Stimulated activated naive CD8-positive, alpha-beta T cell treated with anti-CD3 and anti-CD28 coated beads, Interleukin-15, Interleukin-2, amounts not matched to agents 100 ng/mL and 50 ng/mL, for 24 hours (primary cell): ENCODE results near the gene CPNE8.
A peak's percentile ranks its signal among the peaks of the same experiment; 100 is the strongest.

Experiments used
- H3K27ac Mint-ChIP-seq: one replicate; pipeline ENCODE4 v1.8.0; 2021; ENCODE audit warnings: mild to moderate bottlenecking, mixed read lengths
- H3K27me3 Mint-ChIP-seq: one replicate; pipeline ENCODE4 v1.8.0; 2021; ENCODE audit warnings: mixed read lengths
- H3K36me3 Mint-ChIP-seq: one replicate; pipeline ENCODE4 v1.8.0; 2021; ENCODE audit warnings: low read depth, mixed read lengths
- H3K4me1 Mint-ChIP-seq: one replicate; pipeline ENCODE4 v1.8.0; 2021; ENCODE audit warnings: low read depth, mixed read lengths
- H3K4me3 Mint-ChIP-seq: one replicate; pipeline ENCODE4 v1.8.0; 2021; ENCODE audit warnings: mild to moderate bottlenecking, mixed read lengths
- H3K9me3 Mint-ChIP-seq: one replicate; pipeline ENCODE4 v1.8.0; 2021; ENCODE audit warnings: mixed read lengths

Gene CPNE8

DNA sequence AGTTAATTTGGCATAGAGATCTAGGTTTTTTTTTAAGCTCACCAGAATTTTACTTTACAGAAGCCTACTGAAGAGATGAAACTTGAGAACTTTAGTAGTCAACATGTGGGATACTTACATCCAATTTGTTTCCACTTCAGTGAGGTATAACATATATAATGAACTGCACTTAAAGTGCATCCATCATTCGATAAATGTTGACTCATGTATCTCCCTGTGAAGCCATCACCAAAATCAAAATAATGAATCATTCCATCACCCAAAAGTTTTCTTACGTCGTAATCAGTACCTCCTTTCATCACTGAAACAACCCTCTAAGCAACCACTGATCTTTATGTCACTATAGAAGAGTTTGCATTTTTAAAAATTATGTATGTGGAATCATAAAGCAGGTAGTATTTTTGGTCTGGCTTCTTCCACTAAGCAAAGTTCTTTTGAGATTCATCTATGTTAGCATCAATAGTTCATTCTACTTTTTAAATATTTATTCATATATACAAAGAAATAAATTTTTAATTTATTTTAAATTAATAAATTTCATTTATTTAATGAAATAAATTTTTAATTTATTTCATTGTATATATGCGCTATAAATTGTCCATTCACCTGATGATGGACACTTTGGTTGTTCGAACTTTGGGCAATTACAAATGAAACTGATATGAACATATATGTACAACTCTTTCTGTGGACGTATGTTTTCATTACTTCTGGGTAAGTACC, 2.0 kb upstream of the CPNE8 start:
- Mint-ChIP-seq H3K9me3 (no peaks in the 10 kb centered on the region), H3K4me3 (peak overlapping the region; percentile 86), H3K27ac (peak overlapping the region; percentile 71), H3K4me1 (peaks cover 22% of the 10 kb centered on the region), H3K36me3 (no peaks in the 10 kb centered on the region), H3K27me3 (peaks cover 48% of the 10 kb centered on the region)

GRCh38 chr12:38906482-38907200, 1.2 kb upstream of the CPNE8 start:
- H3K4me3 Mint-ChIP-seq, result peak overlapping the region; percentile 86
- no peaks in the 10 kb centered on the region for H3K36me3 Mint-ChIP-seq

GRCh38 chr12:38904537-38905479, 583 bp downstream of the CPNE8 start:
- Mint-ChIP-seq H3K4me3 (peak overlapping the region; percentile 86), H3K27me3 (peaks cover 37% of the 10 kb centered on the region), H3K36me3 (no peaks in the 10 kb centered on the region), H3K27ac (peak overlapping the region; percentile 83), H3K4me1 (peaks cover 22% of the 10 kb centered on the region), H3K9me3 (no peaks in the 10 kb centered on the region)

More at GRCh38 chr12:38906482-38907200, 1.2 kb upstream of the CPNE8 start:
- Mint-ChIP-seq H3K4me1 (peaks cover 22% of the 10 kb centered on the region), H3K9me3 (no peaks in the 10 kb centered on the region), H3K27me3 (peaks cover 45% of the 10 kb centered on the region), H3K27ac (peak overlapping the region; percentile 71)

- peak overlapping the region; percentile 86 for H3K4me3 Mint-ChIP-seq
- H3K9me3 Mint-ChIP-seq, result no peaks in the 10 kb centered on the region
- H3K27ac Mint-ChIP-seq, result no peak overlapping the region
- H3K4me1 Mint-ChIP-seq, result peaks cover 22% of the 10 kb centered on the region
- H3K27me3 Mint-ChIP-seq, result peaks cover 33% of the 10 kb centered on the region
- H3K36me3 Mint-ChIP-seq, result no peaks in the 10 kb centered on the region
These were observed 1.8 kb downstream of the CPNE8 start for GRCh38 chr12:38903596-38903995.

DNA sequence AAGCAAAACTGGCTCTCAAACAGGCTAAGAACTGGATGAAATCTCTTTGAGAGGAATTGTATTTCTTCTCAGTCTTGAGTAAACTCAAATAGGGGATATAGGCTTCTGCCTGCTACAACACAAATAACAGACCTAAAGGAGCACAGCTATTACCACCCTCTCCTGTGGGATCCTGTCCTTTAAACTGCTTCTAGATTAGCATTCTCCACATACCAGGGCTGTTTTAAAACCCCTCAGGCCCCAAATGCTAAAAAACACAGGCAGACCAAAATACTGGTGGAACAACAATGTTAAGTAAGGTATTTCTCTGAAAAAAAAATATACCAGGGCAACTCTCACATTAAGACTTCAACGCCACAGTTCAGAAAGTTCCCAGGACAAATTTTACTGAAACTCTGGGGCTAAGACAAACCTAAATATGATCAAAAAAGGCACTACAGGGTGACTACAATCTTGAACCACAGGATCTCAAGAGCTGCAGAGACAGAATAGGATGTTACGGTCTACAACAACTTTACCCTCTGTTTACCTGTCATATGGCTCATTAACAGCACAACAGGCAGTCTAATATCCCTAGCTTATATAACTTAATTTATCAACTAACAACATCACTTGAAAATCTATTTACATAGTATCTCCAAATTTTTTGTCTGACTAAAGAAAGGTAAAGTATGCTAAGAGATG, 7.2 kb downstream of the CPNE8 start:
- Mint-ChIP-seq H3K36me3 (no peaks in the 10 kb centered on the region), H3K4me1 (no peaks in the 10 kb centered on the region), H3K27me3 (peaks cover 4% of the 10 kb centered on the region), H3K4me3 (no peak overlapping the region), H3K9me3 (no peaks in the 10 kb centered on the region), H3K27ac (no peak overlapping the region)

GRCh38 chr12:38895446-38895845, 9.9 kb downstream of the CPNE8 start:
- H3K27ac Mint-ChIP-seq, result no peak overlapping the region

DNA sequence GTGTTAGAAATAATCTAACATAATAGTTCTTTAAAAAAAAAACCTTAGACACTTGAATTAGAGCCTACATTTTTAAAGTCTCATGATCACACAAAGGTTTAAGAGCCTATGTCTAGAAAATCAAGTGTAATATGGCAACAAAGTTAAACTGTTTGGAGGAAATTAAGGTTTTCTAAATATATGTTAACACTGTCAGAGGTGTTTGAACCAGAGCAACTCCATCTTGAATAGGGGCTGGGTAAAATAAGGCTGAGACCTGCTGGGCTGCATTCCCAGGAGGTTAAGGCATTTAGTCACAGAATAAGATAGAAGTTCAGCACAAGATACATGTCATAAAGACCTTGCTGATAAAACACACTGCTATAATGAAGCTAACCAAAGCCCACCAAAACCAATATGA, 12.4 kb downstream of the CPNE8 start:
- Mint-ChIP-seq H3K9me3 (no peaks in the 10 kb centered on the region), H3K27ac (no peak overlapping the region), H3K4me3 (no peak overlapping the region), H3K36me3 (no peaks in the 10 kb centered on the region), H3K4me1 (no peaks in the 10 kb centered on the region), H3K27me3 (no peaks in the 10 kb centered on the region)

More at GRCh38 chr12:38895446-38895845, 9.9 kb downstream of the CPNE8 start:
- Mint-ChIP-seq H3K36me3 (no peaks in the 10 kb centered on the region), H3K27me3 (peaks cover 3% of the 10 kb centered on the region), H3K4me3 (no peak overlapping the region), H3K4me1 (no peaks in the 10 kb centered on the region), H3K9me3 (no peaks in the 10 kb centered on the region)

- no peaks in the 10 kb centered on the region for H3K4me1 Mint-ChIP-seq
- no peaks in the 10 kb centered on the region for H3K9me3 Mint-ChIP-seq
- no peak overlapping the region for H3K4me3 Mint-ChIP-seq
- no peak overlapping the region for H3K27ac Mint-ChIP-seq
- no peaks in the 10 kb centered on the region for H3K27me3 Mint-ChIP-seq
- H3K36me3 Mint-ChIP-seq, result no peaks in the 10 kb centered on the region
These were observed 13.2 kb downstream of the CPNE8 start for GRCh38 chr12:38892087-38892786.

DNA sequence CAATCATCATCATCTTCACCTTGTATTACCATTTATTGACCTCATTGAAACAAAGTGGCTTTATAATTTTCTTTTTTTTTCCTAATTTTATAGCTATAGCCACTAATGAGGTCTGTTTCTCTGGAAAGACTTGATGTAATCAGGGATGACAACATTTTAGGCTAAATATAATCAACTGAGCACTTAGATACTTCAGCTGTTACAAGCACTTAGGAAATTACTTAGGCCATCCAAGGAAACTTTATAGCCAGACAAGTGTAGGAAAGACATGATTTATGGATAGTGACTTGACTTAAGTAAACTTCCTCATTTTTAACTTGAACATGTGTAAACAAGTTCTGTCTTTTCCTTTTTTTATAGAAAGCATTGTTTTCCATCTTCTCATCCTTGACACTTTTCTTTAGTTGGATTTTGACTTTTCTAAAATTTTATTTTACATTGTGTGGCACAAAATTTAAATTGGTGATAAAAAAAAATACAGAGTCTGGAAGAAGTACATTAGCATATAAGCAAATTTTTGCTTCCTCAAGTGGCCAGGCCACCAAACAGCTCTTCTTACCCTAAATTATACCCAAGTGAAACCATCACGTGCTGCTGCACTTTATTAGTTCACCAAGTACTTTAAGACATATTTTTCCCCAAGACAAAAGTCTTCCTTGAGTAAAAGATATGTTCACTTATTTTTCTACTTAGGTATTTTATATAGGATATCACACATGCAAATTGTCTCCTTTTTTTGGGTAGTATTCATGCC, 15.1 kb downstream of the CPNE8 start:
- Mint-ChIP-seq H3K4me1 (no peaks in the 10 kb centered on the region), H3K27me3 (no peaks in the 10 kb centered on the region), H3K4me3 (no peak overlapping the region), H3K9me3 (no peaks in the 10 kb centered on the region), H3K27ac (no peak overlapping the region), H3K36me3 (no peaks in the 10 kb centered on the region)

DNA sequence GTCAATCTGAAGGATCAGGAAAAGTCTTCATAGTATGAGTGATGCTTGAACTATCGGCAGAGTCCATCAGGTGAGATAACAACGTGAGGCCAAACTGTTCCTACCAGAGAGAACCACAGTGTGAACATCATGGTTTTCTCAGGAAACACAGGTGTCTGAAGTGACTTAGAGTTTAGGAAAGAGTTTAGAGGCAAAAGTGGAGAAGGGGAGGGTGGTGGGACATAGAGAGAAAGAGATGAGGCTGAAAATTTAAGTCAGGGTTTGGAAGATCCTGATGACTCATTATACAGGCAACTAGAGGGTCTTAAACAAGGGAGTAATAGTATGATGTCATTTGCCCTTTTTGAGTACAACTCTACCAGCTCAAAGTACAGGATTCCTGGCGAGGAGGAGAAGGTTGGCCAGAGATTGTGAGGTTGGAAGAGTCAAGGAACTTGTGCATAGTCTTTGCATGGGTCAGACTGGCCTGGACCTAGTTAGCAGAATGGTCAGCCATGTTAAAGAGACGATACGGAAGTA, 16.0 kb downstream of the CPNE8 start:
- Mint-ChIP-seq H3K4me1 (no peaks in the 10 kb centered on the region), H3K27me3 (no peaks in the 10 kb centered on the region), H3K4me3 (no peak overlapping the region), H3K36me3 (no peaks in the 10 kb centered on the region), H3K27ac (no peak overlapping the region), H3K9me3 (no peaks in the 10 kb centered on the region)

DNA sequence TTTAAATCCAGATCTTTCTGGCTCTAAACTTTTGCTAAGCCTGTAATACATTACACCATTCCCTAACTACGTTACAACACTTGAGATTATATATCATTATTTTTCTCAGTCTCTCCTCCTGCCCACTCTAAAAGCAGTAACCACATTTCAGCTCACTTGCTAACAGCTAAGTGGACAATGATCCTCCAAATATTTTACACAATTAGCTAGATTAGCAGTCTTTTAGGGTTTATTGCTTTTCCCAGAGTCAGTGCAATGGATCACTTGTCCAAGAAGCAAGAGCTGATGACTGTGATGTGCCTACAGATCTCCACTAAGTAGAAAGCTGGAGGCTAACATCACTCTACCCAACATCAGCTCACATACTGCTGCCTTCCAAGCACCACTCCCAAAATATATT, 17.6 kb downstream of the CPNE8 start:
- Mint-ChIP-seq H3K27ac (no peak overlapping the region), H3K4me1 (no peaks in the 10 kb centered on the region), H3K27me3 (no peaks in the 10 kb centered on the region), H3K9me3 (no peaks in the 10 kb centered on the region), H3K36me3 (no peaks in the 10 kb centered on the region), H3K4me3 (no peak overlapping the region)

DNA sequence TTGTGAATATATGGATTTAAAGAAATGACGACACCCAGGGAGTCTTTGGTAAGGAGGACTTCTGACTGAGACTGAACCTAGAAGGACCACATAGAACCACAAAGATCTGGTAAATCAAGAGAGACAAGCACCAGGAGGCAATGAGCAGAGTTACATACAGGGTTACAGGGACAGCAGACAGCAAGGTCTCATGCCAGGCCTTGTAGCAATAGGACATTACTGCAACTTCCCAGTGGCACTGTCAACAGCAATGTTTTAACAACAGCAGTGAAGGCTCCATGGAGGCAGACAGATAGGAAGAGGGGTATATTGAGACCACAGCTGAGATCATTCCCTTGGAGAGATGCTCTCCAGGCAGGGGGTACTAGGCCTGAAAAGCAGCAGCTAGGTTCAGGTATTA, 18.5 kb downstream of the CPNE8 start:
- H3K4me3 Mint-ChIP-seq, result no peak overlapping the region
- H3K27me3 Mint-ChIP-seq, result no peaks in the 10 kb centered on the region
- H3K36me3 Mint-ChIP-seq, result no peaks in the 10 kb centered on the region
- H3K9me3 Mint-ChIP-seq, result no peaks in the 10 kb centered on the region
- no peak overlapping the region for H3K27ac Mint-ChIP-seq
- H3K4me1 Mint-ChIP-seq, result no peaks in the 10 kb centered on the region

DNA sequence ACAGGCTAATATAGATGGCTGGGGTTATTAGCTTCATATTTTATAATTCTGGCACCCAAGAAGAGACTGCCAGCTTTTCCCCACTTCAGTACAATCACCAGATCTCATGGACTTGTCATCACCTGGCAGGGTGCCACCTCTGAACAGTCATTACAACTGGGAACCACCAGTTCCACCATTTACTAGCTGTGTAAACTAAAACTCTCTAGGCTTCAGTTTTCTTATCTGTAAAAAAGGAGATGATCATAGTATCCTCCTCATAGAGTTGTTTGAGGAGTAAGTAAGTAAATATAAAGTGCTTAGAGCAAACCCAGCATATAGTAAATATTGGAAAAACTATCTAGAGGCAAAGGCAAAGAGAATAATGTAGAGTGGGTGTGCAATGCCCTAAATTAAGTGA, 19.3 kb downstream of the CPNE8 start:
- Mint-ChIP-seq H3K27ac (no peak overlapping the region), H3K9me3 (no peaks in the 10 kb centered on the region)

More for the DNA sequence above, 19.3 kb downstream of the CPNE8 start:
- Mint-ChIP-seq H3K4me3 (no peak overlapping the region), H3K27me3 (no peaks in the 10 kb centered on the region), H3K4me1 (no peaks in the 10 kb centered on the region), H3K36me3 (no peaks in the 10 kb centered on the region)
